HG03521 (cell line): ENCODE results near the gene CACNA1C.

ENCODE experiments used
- ATAC-seq: cut with Tn5 transposase; IDR thresholded peaks from one replicate; pipeline ENCODE4 v1.9.1; 2021; ENCODE audit warnings: mild to moderate bottlenecking, moderate library complexity; ENCODE audit not compliant: unreplicated experiment

Gene CACNA1C

DNA sequence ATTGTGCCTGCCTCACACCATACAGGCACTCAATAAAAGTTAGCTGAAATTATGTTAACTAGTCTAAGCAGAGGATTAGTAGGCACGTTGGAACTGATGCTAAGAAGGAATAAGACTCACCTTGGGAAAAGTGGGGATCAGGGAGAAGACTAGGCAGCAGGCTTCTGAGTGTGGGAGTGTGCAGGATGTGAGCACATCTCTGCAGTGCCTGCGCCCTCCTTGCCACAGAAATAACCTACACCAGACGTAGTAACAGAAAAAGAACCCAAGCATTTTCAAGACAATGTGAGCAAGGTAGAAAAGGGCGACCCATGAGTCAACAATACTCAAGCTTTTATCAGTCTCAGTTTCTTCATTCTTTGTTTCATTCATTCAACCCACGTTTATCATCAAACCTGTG lies 113.9 kb downstream of the CACNA1C start:
- no peak for ATAC-seq

DNA sequence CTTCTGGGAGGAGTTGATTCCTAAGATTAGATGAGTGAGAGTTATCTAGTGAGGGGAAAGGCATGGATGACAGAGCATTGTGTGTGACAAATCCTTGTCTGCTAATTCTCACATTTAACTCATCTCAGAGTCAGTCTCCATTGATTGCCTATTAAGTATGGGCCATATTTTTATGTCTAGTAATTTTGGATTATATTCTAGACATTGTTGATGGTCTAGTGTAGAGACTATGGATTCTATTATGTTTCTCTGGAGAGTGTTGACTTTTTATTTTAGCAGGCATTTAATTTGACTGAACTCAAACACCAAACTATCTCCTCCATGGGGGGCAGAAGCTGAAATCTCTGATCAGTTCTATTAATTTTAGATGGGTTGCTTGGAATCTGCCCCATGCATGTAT lies 114.4 kb downstream of the CACNA1C start:
- ATAC-seq = no peak

DNA sequence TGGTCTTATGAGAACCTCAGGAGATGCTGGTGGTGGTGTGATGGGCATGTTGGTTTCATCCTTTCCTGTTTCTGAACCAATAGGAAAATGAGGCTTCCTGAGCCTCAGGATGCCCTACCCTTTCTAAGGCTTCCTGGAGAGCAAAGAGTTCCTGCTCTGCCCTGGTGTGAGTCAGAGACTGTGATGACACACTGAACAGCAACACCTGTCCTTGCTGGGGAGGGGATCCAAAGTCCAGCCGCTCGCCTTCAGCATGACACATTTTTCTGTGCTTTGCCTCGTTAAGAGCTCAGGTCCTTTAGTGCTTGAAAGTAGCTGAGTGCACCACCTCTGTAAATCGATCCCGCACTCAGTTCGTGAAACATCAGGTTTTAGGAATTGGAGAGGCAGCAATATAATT lies 116.0 kb downstream of the CACNA1C start:
- no peak for ATAC-seq

DNA sequence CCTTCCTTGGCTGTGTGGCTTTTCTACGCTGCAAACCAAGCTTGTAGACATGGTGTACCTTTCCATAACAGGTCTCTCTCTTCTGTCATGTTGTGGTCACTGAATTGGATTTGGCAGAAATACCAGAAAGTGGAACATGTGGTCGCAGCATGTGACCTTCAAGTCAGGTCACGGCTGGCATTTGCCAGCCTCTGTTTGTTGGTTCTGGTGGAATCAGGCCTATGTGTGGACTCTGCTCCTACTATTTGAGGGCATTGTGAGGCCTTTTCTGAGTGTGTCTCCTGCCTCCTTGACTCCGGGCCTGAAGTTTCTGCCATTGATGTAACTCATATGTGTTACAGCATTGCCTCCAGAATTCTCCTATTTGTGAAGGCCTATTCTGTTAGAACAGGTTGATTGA lies 116.7 kb downstream of the CACNA1C start:
- no peak for ATAC-seq

DNA sequence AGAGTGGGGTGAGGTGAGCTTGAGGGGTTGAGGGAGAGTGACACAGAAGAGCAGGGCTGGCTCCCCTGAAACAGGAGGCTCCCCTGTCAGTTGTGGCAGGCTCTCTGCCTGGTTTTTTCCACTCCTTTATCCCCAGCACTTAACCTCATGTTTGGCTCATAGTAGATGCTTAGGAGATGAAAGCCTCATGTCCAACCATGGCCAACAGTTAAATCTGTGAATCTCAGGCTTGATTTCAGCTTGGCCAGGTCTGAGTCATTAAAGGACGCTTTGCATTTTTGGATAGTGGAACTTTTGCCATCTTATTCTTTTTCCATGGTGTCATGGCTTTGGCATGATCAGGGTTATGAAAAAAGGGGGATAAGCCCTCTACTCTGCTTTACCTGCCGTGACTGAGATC lies 117.2 kb downstream of the CACNA1C start:
- ATAC-seq = no peak

DNA sequence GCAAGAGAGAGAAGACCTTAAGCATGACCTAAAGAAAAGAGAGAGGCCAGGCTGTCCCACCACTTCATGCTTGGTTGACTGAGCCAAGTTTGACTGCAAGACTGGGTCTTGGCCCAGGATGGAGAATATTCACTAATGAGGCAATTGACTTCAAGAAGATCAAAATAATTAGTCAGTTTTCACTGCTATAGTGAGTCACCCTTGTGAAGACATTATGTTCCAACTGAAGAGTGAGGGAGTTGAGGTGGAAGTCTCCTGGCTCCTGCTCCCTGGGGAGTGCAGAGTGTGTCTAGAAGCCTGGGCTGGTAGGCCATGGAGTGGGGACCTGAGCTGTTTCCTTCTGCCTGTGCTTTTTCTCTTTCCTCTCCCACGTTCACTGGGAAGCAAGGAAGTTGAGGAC lies 117.6 kb downstream of the CACNA1C start:
- no peak for ATAC-seq

DNA sequence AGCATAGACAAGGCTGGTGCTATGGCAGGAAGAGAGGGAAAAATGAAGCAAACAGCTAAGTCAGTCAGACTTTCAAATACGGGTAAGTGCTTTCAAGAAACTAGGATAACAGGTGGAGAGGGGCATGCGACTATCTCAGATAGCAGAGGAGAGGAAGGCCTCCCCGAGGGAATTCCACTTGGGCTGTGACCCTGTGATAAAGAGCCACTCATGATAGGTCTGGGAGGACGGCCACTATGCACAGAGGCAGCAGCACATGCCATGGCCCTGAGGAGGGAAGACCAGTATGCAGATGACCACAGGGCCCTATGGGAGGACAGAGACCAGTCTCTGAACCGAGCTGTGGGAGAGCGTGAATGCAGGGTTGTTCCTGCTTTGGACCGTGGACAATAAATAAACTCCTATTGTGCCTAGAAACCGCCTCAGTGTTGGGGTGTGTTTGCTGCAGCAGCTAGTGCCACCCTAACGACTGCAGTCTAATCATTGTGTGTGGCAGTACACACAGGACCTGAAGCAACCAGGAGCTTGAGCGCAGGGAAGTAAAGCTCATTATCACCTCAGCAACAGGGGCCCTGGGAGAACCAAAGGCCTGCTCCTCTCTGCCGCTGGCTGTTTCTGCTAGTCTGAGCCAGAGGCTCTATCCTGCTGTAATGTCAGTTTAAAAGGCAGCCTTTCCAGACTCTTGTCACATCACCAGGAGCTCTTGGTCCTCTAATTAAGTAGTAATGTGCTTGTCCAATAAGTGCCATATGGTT lies 119.1 kb downstream of the CACNA1C start:
- ATAC-seq = no peak

DNA sequence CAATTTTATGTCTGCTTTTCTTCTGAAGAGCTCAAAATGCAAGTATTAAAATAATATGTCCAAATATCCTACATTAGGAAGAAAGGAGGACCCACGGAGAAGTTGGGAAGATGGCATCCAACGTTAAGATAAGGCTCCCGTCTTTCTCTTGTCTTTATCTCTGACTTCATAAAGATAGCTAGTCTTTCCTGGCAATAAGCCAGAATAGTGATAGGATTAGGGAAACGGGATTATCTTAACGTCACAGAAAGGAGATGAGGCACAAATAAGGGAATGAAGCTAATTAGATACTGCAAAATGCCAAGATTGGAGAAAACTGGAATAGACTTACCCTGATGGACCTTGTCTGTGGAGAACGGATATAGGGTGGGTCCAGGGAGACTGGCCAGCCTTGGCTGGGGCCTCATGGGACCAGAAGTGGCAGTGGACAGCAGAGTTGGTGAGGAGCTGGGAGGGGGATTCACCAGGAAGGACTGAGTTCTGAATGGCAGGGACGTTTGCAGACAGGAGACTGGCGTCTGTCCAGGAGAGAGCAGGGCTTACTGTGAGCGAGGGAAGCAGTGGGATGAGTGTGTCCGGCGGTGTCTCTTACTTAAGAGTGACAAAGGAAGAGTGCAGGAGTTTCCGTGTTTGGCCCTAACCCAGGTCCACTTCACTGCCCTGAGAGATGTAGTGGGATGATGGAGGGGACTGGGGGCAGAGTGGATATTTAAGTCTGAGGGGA lies 119.9 kb downstream of the CACNA1C start:
- ATAC-seq = no peak

DNA sequence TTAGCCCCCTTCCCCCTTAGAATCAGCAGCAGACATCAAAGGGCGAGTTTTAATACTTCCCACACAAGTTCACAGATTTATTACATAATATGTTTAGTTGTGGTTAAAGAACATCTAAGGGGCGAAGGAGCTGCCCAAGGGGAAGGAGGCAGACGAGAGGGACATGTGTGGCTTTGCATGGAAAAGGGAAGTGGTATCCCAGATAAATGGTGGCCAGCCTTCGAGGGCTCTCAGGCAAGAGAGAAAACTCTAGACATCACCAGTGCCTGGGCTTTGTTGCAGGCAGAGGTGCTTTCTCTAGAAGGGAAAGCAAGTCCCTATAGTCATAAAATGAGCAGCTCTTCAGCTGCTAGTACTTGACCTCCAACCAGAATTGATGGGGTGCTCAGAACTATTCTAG lies 121.2 kb downstream of the CACNA1C start:
- no peak for ATAC-seq

DNA sequence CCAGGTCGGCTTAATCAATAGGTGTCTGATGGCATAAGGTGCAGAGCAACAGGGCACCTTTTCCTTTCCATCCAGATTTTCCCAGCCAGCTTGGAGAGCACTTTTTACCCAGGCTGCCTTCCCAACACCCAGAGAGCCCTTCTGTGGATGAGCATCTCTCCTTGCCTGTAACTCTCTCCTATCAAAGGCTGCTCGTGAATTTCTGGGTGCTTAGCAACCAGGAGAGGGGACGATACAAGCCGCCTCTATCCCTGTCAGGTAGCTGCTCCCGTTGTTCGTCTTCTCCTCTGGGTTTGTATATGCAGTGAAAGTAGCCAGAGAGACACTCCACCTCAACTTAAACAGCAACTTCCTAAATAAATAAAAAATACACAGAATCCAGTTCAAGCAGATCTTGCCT lies 124.2 kb downstream of the CACNA1C start:
- ATAC-seq = no peak

DNA sequence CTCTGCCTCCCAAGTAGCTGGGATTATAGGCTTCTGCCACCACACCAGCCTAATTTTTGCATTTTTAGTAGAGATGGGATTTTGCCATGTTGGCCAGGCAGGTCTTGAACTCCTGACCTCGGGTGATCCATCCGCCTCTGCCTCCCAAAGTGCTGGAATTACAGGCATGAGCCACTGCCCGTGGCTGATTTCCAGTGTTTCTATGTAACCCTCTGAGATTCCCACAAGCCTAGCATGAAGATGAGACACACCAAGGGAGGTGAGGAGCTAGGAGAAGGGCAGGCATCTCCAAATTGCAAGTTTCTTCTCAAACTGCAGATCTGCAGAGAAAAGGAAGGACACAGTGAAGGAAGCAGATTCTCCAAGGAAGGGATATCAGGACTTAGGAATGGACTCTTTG lies 125.0 kb downstream of the CACNA1C start:
- ATAC-seq = no peak

DNA sequence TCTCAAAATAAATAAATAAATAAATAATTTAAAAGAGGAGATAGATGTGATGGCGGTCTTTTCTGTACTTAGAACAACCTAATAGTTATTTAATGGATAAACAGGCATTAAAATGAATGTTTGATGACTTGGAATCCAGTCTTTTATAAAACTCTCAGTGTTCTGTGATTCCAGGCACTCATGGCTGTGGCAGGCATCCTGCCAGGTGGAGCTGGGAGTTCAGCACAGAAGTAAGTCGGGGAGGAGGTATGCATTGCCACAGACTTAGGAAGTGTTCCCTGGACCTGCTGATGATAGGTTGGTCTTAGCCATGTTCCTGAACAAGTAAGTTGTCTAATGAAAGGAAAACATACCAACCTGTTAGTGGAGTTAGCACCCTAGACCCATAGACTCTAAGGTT lies 126.3 kb downstream of the CACNA1C start:
- ATAC-seq = no peak

DNA sequence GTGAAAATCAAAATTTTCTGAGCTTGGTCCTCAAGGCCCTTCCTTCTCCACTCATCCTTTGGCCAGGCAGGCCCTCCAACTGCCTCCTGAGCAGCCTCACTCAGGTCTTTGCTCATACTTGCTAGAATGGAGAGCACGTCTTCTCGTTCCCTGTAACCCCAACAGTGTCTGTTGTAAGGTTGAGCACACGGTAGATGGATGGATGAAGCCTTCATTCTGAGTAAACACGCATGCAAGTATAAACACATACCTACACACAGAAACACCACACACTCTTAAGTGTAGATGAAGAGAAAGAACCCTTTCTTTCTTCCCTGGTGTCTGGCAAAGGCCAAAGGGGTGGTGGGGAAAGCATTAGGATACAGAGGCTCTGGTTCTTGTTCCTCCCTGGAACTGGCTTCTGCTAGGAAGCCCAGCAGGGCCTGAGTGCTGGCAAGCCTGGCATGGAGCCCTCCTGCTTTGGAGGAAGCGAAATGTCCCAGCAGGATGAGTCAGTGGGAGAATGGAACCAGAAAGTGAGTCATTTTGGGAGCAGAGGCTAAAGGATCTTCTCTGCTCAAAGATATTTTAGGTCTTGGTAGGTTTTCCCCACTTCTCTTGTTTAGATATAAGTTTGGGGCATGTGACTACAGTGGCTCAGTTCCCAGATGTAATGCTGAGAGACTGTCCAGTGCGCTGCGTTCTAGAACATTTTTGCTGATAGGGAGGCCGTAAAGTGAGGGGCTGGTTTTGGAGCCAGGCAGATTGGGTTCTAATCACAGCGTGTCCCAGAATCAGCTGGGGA lies 127.4 kb downstream of the CACNA1C start:
- no peak for ATAC-seq

DNA sequence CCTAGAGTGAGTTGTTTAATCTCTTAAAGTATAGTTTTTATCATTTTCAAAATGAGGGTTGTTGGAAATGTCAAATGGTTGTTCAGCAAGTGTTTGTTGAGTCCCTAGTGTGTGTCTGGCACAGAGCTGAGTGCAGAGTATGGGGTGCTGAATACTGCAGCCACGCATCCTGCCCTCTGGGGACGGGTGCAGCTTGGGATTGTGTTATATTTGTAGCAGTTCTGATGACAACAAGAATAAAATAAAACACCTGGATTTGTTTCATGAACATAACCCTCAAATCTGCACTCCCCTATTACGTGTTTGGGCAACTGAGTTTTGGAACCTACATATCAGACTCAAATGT lies 127.9 kb downstream of the CACNA1C start:
- ATAC-seq = no peak

DNA sequence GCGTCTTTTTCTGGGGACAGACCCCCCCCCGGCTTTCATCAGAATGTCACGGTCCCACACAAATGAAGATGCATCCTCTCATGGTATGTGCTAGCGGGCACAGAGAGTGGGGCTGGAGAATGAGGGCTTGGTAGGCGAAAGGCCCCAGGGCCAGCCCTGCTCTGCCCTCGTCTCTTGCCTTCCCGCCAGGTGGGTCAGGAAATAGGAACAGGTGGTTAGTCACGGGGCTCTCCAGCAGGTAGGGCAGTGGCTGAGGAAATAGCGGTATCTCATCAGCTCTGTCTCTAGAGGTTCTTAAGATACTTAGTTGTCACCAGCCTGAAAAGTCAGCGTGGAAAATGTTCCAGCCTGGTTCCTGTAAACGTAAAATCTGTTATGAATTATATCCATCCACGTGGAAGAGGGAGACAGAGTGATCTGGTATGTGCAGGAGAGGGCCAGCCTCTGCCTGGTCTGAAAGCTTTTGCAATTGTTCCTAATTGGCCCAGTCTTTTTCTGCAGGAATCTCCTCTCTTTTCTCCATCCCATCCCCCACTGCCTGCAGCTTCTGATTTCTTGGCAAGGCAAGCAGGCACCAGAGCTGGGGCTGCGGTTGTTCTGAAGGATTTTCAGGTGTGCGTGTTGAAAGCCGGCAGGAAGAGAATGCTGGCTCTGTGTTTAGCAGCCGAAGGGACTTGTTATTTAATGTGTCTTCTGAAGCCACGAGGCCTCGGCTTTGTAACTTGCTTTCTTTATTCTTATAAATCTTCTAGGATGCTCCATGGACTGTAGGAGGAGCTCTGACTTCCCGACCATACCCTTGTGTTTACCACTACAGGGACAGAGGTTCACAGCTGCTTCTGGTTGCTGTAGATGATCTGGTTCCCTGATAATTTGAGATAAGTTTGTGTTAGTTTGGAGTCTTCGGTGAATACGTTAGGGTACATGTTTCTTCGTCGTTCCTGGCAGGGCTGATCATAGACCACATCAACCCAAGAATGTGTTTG lies 131.1 kb downstream of the CACNA1C start:
- ATAC-seq = no peak

DNA sequence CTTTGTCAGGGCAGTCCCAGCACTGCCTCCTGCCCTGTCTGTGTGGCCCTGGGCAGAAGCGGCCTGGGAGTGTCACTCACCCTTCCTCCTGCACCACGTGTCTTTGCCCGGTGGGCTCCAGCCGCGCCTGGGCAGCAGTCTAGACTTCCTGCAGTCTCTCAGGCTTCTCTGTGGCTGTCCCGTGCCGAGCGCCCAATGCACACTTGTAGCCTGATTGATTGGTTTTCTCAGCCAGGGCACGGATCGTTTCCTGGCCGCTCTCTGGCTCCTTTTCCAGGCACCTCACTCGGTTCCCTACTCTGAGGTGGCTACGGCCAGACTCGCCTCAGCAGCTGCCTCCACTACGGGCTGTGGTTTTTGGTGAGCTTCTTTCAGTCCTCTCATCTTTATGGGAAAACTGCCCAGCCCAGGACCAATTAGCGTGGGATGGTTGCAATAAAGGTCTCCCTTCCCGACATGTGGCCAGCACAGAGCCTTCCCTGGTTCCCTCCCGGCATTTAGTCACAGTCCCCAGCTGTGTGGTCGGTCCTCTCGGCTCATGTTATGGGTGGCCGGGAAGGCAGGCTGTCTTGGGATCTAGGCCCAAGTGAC lies 133.1 kb downstream of the CACNA1C start:
- no peak for ATAC-seq

DNA sequence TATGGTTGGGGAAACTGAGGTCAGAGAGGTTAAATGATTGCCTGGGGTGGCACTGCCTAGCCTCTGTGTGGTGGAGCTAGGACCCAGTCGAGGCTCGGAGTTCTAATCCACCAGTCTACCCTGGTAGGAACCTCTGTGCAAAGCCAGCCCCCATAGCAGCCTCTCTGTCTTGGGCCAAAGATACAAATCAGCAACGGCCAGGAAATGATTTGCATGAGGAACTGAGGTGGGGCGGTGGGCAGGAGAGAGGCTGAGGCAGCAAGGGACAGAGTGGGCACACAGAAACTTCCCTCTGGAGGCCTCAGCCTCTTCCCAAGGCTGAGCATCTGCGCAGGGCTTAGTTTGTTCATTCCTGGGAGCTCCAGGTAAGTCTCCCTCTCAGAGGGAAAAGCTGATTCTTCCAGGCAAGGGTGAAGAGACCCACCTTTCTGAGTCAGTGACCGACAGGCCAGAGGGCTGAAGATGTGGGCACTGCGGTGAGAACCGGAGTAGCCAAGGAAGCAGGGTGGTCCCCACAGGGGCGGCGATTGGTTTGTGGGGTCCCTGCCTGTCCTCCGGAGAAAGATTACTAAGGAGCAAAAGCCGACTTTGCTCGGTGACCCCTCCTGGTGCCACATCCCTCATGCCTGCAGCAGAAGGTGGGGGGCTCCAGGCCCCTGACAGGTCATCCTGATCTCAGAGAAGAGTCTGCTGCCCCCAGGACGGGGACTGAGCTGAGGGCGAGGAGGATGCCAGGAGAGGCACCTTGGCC lies 134.6 kb downstream of the CACNA1C start:
- no peak for ATAC-seq

DNA sequence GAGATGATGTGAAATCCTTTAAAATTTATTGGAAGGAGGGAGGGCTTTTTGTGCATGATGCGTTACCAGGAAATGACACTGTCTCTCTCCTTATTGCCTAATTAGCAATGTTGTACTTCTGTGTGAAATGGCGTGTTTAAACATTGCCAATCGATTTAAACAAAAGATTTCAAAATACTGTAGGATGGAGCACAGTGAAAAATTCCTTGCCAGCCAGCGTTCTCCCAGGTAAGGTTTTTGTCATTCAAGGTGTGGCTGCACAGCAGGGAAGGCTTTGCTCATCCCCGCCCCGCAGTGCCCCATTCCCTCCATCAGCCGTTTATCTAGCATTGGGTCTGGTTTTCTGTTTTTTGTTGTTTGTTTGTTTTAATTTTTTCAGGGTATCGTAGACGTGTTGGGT lies 137.3 kb downstream of the CACNA1C start:
- no peak for ATAC-seq

DNA sequence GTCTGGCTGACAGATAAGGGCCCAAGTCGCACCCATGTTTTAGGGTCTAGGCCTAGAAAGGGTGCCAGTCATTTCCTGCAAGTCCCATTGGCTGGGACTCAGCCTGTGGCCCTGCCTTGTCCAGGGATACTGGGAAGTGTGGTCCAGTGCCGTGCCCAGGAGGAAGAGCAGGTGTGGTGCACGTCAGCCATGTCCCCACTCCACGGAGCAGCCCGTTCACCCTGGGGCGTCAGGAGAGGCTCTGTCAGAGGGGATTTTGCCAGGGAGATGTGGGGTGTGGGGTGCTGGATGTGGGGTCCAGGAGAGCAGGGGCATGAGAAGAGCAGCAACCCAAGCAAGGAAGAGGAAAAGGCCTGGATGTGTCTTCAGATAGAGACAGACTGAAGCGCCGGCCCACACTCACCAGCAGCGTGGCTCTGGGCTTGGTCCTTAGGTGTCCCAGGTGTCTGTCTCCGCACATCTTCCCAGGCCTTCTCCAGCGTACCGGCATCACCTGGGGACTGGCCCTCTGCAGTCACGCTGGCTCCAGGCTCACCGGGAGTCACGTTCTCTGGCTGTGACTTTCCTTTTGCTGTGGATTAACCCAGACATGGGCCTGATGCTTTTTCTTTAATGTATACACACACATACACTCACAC lies 138.2 kb downstream of the CACNA1C start:
- no peak for ATAC-seq
